Measurements from ENCODE around the gene PNPO.
"Not testable (repeated sequence)": the region's sequence is repeated elsewhere in the genome, so short reads cannot be mapped to it uniquely, and the experiment has no call there.

Gene PNPO

GRCh38 chr17:47970725-47971499, 29.5 kb downstream of the PNPO start, which contains the start of gene CDK5RAP3:
CDK5RAP3 (plus strand) TSS chr17:47971113; CDS start chr17:47971147, 34 bp downstream.
- in situ Hi-C loops (cut with MboI; ENCODE audit: low sequenced_read_pairs), result no loop called here

- in situ Hi-C loops (cut with MboI; ENCODE audit: low sequenced_read_pairs), result no loop called here
These were observed 32.2 kb downstream of the PNPO start for GRCh38 chr17:47973541-47973940.

GRCh38 chr17:47975189-47975822, 33.9 kb downstream of the PNPO start:
- in situ Hi-C loops (cut with MboI; ENCODE audit: low sequenced_read_pairs), result no loop called here

GRCh38 chr17:47975823-47976205, 34.4 kb downstream of the PNPO start:
- in situ Hi-C loops (cut with MboI; ENCODE audit: low sequenced_read_pairs), result no loop called here

GRCh38 chr17:47978324-47978723, 37.0 kb downstream of the PNPO start:
- in situ Hi-C loops (cut with MboI; ENCODE audit: low sequenced_read_pairs), result no loop called here

- in situ Hi-C loops (cut with MboI; ENCODE audit: low sequenced_read_pairs), result no loop called here
These were observed 39.2 kb downstream of the PNPO start for GRCh38 chr17:47980541-47980940.

GRCh38 chr17:47981462-47981861, 40.1 kb downstream of the PNPO start:
- in situ Hi-C loops (cut with MboI; ENCODE audit: low sequenced_read_pairs), result no loop called here

- in situ Hi-C loops (cut with MboI; ENCODE audit: low sequenced_read_pairs), result no loop called here
These were observed 40.8 kb downstream of the PNPO start for GRCh38 chr17:47982091-47982617.

GRCh38 chr17:47982645-47983390, 41.4 kb downstream of the PNPO start:
- in situ Hi-C loops (cut with MboI; ENCODE audit: low sequenced_read_pairs), result no loop called here

GRCh38 chr17:47983492-47984223, 42.3 kb downstream of the PNPO start:
- in situ Hi-C loops (cut with MboI; ENCODE audit: low sequenced_read_pairs), result no loop called here

- in situ Hi-C loops (cut with MboI; ENCODE audit: low sequenced_read_pairs), result no loop called here
These were observed 45.1 kb downstream of the PNPO start for GRCh38 chr17:47986520-47986919.

GRCh38 chr17:47987240-47987835, 46.0 kb downstream of the PNPO start:
- in situ Hi-C loops (cut with MboI; ENCODE audit: low sequenced_read_pairs), result no loop called here

GRCh38 chr17:47988445-47988844, 47.1 kb downstream of the PNPO start:
- in situ Hi-C loops (cut with MboI; ENCODE audit: low sequenced_read_pairs), result not testable (repeated sequence)

GRCh38 chr17:47989159-47989558, 47.8 kb downstream of the PNPO start:
- in situ Hi-C loops (cut with MboI; ENCODE audit: low sequenced_read_pairs), result no loop called here

- in situ Hi-C loops (cut with MboI; ENCODE audit: low sequenced_read_pairs), result no loop called here
These were observed 48.3 kb downstream of the PNPO start for GRCh38 chr17:47989700-47990099.

- in situ Hi-C loops (cut with MboI; ENCODE audit: low sequenced_read_pairs), result no loop called here
These were observed 49.8 kb downstream of the PNPO start for GRCh38 chr17:47990962-47991731.

- in situ Hi-C loops (cut with MboI; ENCODE audit: low sequenced_read_pairs), result no loop called here
These were observed 50.8 kb downstream of the PNPO start for GRCh38 chr17:47992216-47992615.

GRCh38 chr17:47993031-47993564, 51.7 kb downstream of the PNPO start:
- in situ Hi-C loops (cut with MboI; ENCODE audit: low sequenced_read_pairs), result no loop called here

- in situ Hi-C loops (cut with MboI; ENCODE audit: low sequenced_read_pairs), result no loop called here
These were observed 52.6 kb downstream of the PNPO start for GRCh38 chr17:47993964-47994363.
